Neural cell (in vitro differentiated cells): ENCODE measurements around the gene CYB5R2. TPM values are rescaled to one million over a fixed set of nuclear protein-coding genes. Genes with fewer than 3 reads are reported as not detected.

Source experiments
- H2AFZ ChIP-seq: fragments of 200-600, 300-800 bp; sonication (generic), shearing (Covaris generic); 2 replicates; pipeline ENCODE4 v1.6.0; 2014; ENCODE audit warnings: low read depth, mild to moderate bottlenecking, antibody characterized with exemption, low read length, moderate library complexity
- H3F3A ChIP-seq: fragments of 200-600 bp; shearing (Covaris generic); 2 replicates; pipeline ENCODE4 v1.6.1; 2016; ENCODE audit warnings: mild to moderate bottlenecking, moderate library complexity, mixed read lengths, antibody characterized with exemption, low read length; ENCODE audit not compliant: insufficient read depth, poor library complexity, severe bottlenecking
- H3K27ac ChIP-seq: fragments of 200-600, 300-800 bp; sonication (generic), shearing (Covaris generic); 2 replicates; pipeline ENCODE4 v1.5.1; 2014; ENCODE audit warnings: mild to moderate bottlenecking, low read length, moderate library complexity
- H3K27me3 ChIP-seq: fragments of 300-800, 200-600 bp; sonication (generic), shearing (Covaris generic); 2 replicates; pipeline ENCODE4 v1.6.0; 2014; ENCODE audit warnings: mild to moderate bottlenecking, low read depth, low read length, moderate library complexity; ENCODE audit not compliant: insufficient read depth
- H3K36me3 ChIP-seq: fragments of 300-800, 200-600 bp; sonication (generic), shearing (Covaris generic); 2 replicates; pipeline ENCODE4 v1.5.1; 2014; ENCODE audit warnings: mild to moderate bottlenecking, antibody characterized with exemption, low read length, moderate library complexity; ENCODE audit not compliant: insufficient read depth
- H3K4me2 ChIP-seq: fragments of 300-800, 200-600 bp; sonication (generic), shearing (Covaris generic); 2 replicates; pipeline ENCODE4 v1.6.0; 2014; ENCODE audit warnings: mild to moderate bottlenecking, low read length
- H3K4me3 ChIP-seq: fragments of 300-800, 200-600 bp; sonication (generic), shearing (Covaris generic); 2 replicates; pipeline ENCODE4 v1.5.1; 2014; ENCODE audit warnings: mild to moderate bottlenecking, low read length, moderate library complexity
- H3K79me2 ChIP-seq: fragments of 200-600 bp; shearing (Covaris generic); replicated peaks from 2 replicates; pipeline ENCODE4 v1.6.0; 2014; ENCODE audit warnings: mild to moderate bottlenecking, low read length, moderate library complexity; ENCODE audit not compliant: insufficient read depth
- H3K9ac ChIP-seq: fragments of 300-800, 200-600 bp; sonication (generic), shearing (Covaris generic); 2 replicates; pipeline ENCODE4 v1.6.1; 2016; ENCODE audit warnings: mild to moderate bottlenecking, low read length, mixed read lengths
- H3K9me2 ChIP-seq: fragments of 200-600 bp; shearing (Covaris generic); 2 replicates; pipeline ENCODE4 v1.6.1; 2016; ENCODE audit warnings: mild to moderate bottlenecking, low read length, mixed read lengths; ENCODE audit not compliant: insufficient read depth
- H3K9me3 ChIP-seq: fragments of 200-600, 300-800 bp; sonication (generic), shearing (Covaris generic); 2 replicates; pipeline ENCODE4 v1.6.1; 2016; ENCODE audit warnings: mild to moderate bottlenecking, mixed run types, low read length, moderate library complexity, mixed read lengths
- H4K20me1 ChIP-seq: fragments of 200-600 bp; shearing (Covaris generic); 2 replicates; pipeline ENCODE4 v1.6.1; 2016; ENCODE audit warnings: mild to moderate bottlenecking, mixed run types; ENCODE audit not compliant: insufficient read depth
- CTCF ChIP-seq: fragments of 450-650 bp; IDR thresholded peaks from 2 replicates; pipeline ENCODE4 v1.5.1; 2014; ENCODE audit warnings: antibody characterized with exemption, mild to moderate bottlenecking, moderate library complexity; ENCODE audit not compliant: poor library complexity, severe bottlenecking
- EP300 ChIP-seq: fragments of 450-650 bp; conservative IDR thresholded peaks from 2 replicates; pipeline ENCODE4 v1.6.1; 2014; ENCODE audit warnings: antibody characterized with exemption, mild to moderate bottlenecking, moderate library complexity; ENCODE audit not compliant: poor library complexity, severe bottlenecking
- EZH2 ChIP-seq: fragments of 200-600, 300-800 bp; shearing (Covaris generic), sonication (generic); IDR thresholded peaks from 2 replicates; pipeline ENCODE4 v1.6.1; 2014; ENCODE audit warnings: antibody characterized with exemption, low read length, borderline replicate concordance, mild to moderate bottlenecking; ENCODE audit not compliant: insufficient read depth, poor library complexity, severe bottlenecking
- MXI1 ChIP-seq: fragments of 450-650 bp; conservative IDR thresholded peaks from 2 replicates; pipeline ENCODE4 v1.6.1; 2014; ENCODE audit warnings: antibody characterized with exemption, mild to moderate bottlenecking; ENCODE audit not compliant: poor library complexity, severe bottlenecking
- POLR2AphosphoS5 ChIP-seq: IDR thresholded peaks from 2 replicates; pipeline ENCODE4 v1.6.1; 2012
- RAD21 ChIP-seq: fragments of 450-650 bp; conservative IDR thresholded peaks from 2 replicates; pipeline ENCODE4 v1.6.1; 2014; ENCODE audit warnings: antibody characterized with exemption, mild to moderate bottlenecking, moderate library complexity
- REST ChIP-seq: IDR thresholded peaks from 2 replicates; pipeline ENCODE4 v1.6.1; 2012; ENCODE audit warnings: borderline replicate concordance
- SMC3 ChIP-seq: fragments of 450-650 bp; conservative IDR thresholded peaks from 2 replicates; pipeline ENCODE4 v1.6.1; 2014; ENCODE audit warnings: antibody characterized with exemption, mild to moderate bottlenecking, moderate library complexity; ENCODE audit not compliant: poor library complexity
- TAF1 ChIP-seq: IDR thresholded peaks from 2 replicates; pipeline ENCODE4 v1.6.1; 2012; ENCODE audit warnings: low read depth
- polyA plus RNA-seq: library from polyadenylated mRNA; depleted of rRNA; stranded (reverse); fragments of >200 nt; gene quantifications from 2 replicates; pipeline ENCODE4 v1.2.3, GENCODE V29; 2014

The CYB5R2 gene
- polyA plus RNA-seq, 1 donor from 2014 or later: not detected

- Histone ChIP-seq H3K9me2 (no peaks in the 10 kb centered on the region), H4K20me1 (no peaks in the 10 kb centered on the region), H3K27ac (no peak overlapping the region), H3K4me3 (no peak overlapping the region), H3K9ac (no peak overlapping the region), H3K9me3 (no peaks in the 10 kb centered on the region), H3K27me3 (peaks cover 9% of the 10 kb centered on the region), H2AFZ (no peak overlapping the region), H3K36me3 (no peaks in the 10 kb centered on the region), H3F3A (no peaks in the 10 kb centered on the region), H3K79me2 (no peaks in the 10 kb centered on the region), H3K4me2 (no peak overlapping the region)
- TF ChIP-seq EZH2: no peak
- TF ChIP-seq TAF1: no peak
- TF ChIP-seq MXI1: no peak
- TF ChIP-seq RAD21: no peak
- no peak for TF ChIP-seq POLR2AphosphoS5
Observed at GRCh38 chr11:7667460-7667859, 5.8 kb downstream of the CYB5R2 start.

GRCh38 chr11:7666292-7666866 lies 6.9 kb downstream of the CYB5R2 start:
- Histone ChIP-seq H3K9me3 (no peaks in the 10 kb centered on the region), H3K27ac (no peak overlapping the region), H3K4me3 (no peak overlapping the region), H3K9me2 (no peaks in the 10 kb centered on the region), H2AFZ (no peak overlapping the region), H3K4me2 (no peak overlapping the region), H3F3A (no peaks in the 10 kb centered on the region), H3K79me2 (no peaks in the 10 kb centered on the region), H4K20me1 (no peaks in the 10 kb centered on the region), H3K27me3 (no peaks in the 10 kb centered on the region), H3K9ac (no peak overlapping the region), H3K36me3 (no peaks in the 10 kb centered on the region)
- TF ChIP-seq MXI1: no peak
- TF ChIP-seq EZH2: no peak
- TF ChIP-seq TAF1: no peak
- no peak for TF ChIP-seq CTCF
- no peak for TF ChIP-seq REST
- no peak for TF ChIP-seq RAD21
- TF ChIP-seq POLR2AphosphoS5: no peak
- TF ChIP-seq EP300: no peak
- TF ChIP-seq SMC3: no peak
